Left ventricle myocardium superior (tissue), 1 donor: ENCODE measurements around the gene SLC25A22. TPM values are rescaled to one million over a fixed set of nuclear protein-coding genes. Genes with fewer than 3 reads are reported as not detected.

Experiments
- ATAC-seq: fragments of 200-7000 bp; cut with Tn5 transposase; one replicate; pipeline ENCODE4 v1.9.1; 2020; ENCODE audit warnings: mild to moderate bottlenecking, moderate library complexity
- DNase-seq: peaks from one replicate; pipeline ENCODE4 v3.0.0-alpha.2; 2020
- intact Hi-C: fragments of 100-400 bp; cut with micrococcal nuclease; formaldehyde crosslinking; loops from one replicate; pipeline ENCODE4 v1.11.0; 2022
- total RNA-seq: library from RNA; stranded (reverse); fragmentation: NEBNext Ultra II Directional; extraction: Animal tissue kit (Norgen Biotek cat#: 25700); gene quantifications from one replicate; pipeline ENCODE4 v1.2.1, GENCODE V29; 2021
- donor health status: DM: no; HTN: yes; CAD: no; lungs with severe emphysema.

SLC25A22 gene
- total RNA-seq, 1 donor from 2014 or later, result 3.5 TPM

DNA sequence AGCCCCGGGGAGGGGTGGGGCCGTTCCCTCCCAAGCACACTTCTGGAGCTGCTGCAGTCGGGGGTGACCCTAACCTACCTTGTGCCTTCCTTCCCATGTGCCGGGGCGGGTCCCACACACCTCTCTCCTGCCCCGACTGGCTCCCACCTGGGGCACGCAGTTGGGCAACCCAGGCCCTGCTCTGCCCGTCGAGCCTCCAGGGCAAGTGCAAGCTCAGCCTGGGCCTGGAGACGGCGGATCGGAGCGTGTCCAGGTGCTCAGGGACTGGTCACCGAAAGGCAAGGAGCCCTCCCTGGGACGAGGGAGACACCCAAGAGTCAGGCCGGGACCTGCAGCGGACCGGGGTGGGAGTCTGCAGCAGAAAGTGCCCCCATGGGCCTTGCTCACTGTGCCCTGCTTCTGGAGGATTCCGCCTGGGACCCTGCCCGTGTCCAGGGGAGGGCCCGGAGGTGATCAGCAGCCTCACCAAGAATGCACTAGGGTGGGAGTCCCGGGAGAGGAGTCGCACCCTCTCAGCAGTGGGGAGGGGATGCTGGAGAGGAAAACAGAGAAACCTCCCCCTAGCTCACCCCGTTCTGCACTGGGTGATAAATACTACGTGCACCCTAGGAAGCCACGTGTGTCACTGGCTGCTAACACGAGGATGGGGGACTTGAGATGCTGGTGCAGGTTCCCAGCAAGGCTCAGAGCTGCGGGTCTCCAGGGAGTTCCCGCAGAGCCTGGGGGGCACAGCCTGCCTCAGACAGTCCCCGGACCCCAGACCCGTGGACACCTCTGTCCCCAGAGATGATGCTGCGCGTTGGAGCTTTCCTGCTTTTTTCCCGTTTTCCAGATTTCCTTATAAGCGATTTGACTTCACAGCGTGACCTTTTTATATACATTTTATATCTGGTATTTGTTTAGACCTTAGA is 15.6 kb downstream of the SLC25A22 start:
- DNase-seq (no peak), ATAC-seq (no peak)
- intact Hi-C loops, result no loop called here

DNA sequence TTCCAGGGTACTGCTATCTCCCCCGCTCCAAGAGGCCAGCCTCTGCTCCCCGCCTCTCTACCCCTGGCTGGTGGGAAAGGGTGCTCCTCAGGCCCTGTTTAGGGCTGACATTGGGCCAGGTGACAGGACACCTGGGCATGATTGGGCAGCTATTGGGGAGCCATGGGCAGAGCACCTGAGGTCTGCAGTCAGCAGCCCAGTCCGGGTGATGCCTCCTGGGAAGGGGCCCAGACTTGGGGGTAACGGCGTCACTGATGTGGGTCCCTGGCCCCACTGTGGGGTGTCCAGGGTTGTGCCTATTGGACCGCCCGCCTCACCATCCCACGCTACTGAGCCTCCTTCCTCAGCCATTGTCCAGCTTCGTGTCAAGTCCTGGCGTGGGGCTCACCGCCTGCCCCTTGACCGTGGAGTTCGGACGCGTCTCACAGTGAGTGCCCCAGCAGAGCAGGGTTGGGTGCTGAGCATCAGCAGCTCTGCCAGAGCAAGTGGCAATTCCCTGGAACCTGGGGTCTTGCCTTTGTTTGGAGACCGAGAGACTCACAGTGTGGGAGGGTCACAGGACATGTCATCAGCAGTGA is 18.0 kb downstream of the SLC25A22 start:
- intact Hi-C loops, result no loop called here
- DNase-seq (no peak), ATAC-seq (no peak)

DNA sequence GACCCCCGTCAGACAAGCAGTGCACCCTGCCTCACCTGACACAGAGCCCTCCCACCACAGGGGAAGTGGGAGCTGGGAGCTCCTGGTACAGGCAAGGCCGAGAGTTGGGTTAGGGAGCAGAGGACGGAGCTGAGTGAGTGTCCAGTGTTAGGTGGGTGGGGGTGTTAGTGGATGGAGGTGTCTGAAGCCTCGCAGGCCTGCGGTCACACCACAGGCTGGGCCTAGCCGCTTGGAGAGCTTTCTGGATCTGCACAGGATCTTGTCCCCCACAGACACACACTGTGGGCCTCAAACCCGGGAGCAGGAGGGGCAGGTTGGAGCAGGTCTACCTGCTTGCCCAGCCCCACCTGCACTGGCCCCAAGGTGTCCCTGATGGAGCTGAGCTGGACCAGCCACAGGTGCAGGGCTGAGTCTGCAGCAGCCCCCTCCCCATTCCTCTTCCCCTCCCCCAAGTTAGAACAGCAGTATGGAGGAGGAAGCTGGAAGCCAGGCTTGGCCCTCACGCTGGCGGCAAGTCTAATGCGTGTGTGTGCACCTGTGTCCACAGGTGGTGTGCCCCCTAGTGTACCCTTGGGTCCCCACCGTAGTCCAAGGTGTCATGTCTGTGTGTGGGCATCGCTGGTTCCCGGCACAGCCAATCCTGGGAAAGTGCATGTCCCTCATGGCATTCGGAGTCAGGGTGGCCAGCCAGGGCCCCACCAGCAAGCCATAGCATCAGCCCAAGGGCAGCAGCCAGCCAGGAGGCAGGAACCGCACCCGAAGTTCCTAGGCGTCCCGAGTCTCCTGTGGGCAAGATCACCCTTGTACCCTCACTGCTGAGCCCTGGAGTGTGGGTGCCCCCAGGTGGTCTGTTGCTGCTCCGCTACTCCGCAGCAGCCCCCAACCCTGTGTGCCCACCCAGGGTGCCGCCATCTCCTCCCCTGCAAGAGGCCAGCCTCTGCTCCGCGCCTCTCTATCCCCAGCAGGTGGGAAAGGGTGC is 18.8 kb downstream of the SLC25A22 start:
- no peak for ATAC-seq
- DNase-seq, result no peak
- intact Hi-C loops, result no loop called here

DNA sequence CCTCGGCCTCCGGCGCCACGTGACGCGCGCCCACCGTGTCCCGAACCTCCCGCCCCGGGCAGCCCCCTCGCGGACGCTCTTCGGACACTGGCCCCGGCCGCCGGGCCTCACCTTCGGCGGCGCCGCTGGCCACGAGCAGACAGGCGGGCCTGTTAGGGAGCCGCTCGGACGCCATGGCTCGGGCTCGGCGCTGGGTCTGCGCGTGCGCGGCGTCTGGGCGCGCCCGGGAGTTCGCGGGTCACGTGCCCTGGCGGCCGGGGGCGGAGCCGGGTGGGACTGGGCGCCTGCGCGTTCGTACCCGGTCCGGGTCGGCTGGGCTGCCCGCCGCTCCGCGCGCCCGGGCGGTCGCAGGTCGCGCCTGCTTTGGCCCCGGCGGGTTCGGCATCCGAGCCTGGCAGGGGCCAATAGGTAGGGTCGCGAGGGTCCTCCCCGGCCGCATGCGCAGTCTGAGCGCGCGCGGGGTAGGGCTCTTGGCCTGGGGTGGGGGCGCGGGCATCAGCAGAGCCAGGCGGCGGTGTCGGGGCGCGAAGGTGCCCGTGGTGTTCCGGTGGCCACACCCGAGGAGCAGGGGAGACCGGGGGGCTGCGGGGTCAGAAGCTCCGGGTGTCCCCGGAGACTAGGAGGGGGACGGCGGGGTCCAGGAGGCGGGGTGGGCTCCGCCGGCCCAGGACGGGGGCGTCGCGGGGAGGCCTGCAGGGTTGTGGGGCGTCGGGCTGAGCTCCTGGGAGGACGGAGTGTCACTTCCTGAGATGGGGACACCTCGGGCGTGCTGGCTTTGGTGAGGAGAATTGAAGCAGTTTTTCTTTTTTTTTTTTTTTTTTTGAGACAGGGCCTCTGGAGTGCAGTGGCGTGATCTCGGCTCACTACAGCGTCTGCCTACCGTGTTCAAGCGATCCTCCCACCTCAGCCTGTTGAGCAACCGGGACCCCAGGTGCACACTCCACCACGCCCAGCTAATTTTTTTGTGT is 20.5 kb downstream of the SLC25A22 start, which contains the start of gene GATD1:
GATD1 (minus strand) TSS at position 200 of the 968 bp plus-strand sequence; CDS start at position 175, 25 bp downstream.
- peak; percentile 94 for ATAC-seq
- intact Hi-C loops, result no loop called here

DNA sequence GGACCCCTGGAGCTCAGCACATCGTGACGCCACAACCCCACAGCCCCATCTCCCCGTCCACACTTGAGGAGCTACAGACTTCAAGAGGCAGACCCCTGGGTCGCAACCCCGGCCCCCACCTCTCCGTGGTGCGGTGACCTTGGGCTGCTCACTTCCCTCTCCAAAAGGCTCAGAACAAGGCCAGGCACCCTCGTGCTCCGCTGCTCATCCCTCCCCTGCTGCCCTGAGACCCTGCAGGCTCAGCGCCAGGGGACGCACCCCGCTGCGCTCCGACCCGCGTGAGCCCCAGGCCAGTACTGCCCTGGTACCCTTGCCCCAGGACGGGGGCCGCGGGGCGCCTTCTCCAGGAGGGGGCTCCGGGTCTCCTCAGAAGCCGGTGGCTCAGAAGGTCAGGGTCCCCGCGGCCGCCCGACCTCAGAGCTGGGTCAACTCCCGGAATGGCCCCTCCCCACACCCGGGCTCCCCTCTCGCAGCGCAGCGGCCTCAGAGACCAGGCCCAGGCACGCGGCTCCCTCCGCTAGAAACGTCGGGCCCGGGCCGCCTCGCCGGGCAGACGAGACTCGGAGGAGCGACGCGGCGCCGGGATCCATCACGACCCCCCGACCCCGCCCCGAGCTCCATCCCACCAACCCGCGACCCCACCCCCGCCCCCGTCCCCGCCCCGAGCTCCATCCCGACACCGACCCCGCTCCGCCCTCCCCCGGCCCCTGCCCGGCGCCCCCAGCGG is 21.4 kb downstream of the SLC25A22 start:
- ATAC-seq (peak; percentile 50), DNase-seq (no peak)
- intact Hi-C loops, result no loop called here

More for the DNA sequence above, 20.5 kb downstream of the SLC25A22 start, which contains the start of gene GATD1:
- peak; percentile 96 for DNase-seq

DNA sequence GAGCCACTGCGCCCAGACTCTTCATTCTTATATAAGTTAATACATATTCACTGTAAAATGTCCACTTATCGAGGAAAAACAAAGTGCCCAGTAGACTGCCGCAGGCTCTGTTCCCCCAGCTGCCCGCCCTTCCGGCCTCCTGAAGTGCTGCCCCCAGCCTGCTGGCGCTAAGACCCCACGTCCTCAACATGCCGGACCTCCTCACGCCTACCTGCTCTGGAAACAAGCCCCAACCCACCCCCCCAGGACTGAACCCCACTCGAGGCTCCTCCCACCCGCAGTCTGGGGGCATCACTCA is 21.9 kb downstream of the SLC25A22 start:
- DNase-seq (no peak), ATAC-seq (no peak)
- intact Hi-C loops, result no loop called here

DNA sequence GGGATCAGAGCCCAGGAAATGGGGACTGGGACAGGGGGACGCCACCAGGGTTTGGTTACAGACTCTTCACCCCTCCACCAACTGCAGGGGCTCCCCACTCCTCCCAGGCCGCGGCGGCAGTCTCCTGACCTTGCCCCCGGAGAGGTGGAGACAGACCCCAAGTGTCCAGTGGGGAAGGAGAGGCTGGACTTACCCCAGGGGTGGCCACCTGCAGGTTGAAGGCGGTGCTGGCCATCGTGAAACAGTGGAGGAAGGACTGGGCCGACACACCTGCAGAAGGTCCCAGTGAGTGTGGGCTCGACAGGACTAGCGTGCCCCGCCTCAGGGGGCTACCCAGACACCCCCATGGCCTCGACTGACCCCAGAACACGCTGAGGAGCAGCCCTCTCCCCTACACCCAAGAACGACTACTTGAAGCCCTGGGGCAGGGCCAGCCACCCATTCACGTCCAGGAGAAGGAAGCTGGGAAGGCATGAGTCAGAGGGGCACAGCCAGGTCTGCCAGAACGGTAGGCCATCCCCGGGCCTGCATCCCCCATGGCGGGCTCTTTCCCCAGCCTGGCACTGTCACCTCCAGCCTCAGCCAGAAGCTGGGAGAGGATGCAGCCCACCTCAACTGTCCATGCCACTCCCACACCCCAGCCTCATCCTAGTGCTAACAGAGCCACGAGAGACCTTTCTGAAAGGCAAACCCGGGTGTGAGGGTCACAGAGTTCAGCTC is 23.0 kb downstream of the SLC25A22 start:
- intact Hi-C loops, result no loop called here
- ATAC-seq (no peak), DNase-seq (no peak)

DNA sequence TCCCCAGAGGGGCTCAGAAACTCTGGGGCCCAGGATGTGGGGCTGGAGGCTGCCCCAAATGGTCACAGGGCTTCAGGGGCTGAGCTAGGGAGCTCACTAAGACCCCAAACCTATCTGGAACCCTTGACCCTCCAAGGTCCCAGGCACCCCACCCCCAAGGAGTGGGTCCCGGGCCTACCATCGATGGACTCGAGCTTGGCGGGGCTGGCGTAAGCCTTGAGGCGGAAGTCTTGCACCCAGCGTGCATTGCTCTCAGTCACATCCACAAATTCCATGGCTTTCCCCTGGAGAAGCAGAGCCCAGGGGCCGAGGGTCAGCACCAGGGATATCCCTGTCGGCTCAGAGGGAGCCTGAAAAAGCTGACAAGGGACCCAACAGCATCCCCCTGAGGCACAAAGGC is 24.3 kb downstream of the SLC25A22 start:
- DNase-seq, result no peak
- intact Hi-C loops, result no loop called here
- no peak for ATAC-seq

DNA sequence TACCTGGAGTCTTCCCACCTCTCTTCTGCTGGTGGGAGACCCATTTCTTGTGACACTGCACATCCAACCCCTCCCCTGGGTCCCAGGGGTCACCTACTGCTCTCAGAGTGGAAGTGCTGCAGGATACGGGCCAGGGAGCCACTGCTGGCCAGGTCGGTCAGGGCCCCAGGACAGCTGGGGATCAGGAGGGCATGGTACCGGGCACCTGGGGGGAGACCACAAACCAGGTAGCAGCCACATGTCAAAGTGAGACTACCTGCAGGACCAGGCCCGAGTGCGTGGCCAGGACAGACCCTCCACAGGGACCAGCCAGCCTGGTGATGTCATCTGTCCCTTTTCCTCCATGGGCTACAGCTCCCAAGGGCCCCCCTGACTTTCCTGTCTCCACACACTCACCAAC is 24.7 kb downstream of the SLC25A22 start:
- intact Hi-C loops, result no loop called here
- ATAC-seq (no peak), DNase-seq (no peak)

DNA sequence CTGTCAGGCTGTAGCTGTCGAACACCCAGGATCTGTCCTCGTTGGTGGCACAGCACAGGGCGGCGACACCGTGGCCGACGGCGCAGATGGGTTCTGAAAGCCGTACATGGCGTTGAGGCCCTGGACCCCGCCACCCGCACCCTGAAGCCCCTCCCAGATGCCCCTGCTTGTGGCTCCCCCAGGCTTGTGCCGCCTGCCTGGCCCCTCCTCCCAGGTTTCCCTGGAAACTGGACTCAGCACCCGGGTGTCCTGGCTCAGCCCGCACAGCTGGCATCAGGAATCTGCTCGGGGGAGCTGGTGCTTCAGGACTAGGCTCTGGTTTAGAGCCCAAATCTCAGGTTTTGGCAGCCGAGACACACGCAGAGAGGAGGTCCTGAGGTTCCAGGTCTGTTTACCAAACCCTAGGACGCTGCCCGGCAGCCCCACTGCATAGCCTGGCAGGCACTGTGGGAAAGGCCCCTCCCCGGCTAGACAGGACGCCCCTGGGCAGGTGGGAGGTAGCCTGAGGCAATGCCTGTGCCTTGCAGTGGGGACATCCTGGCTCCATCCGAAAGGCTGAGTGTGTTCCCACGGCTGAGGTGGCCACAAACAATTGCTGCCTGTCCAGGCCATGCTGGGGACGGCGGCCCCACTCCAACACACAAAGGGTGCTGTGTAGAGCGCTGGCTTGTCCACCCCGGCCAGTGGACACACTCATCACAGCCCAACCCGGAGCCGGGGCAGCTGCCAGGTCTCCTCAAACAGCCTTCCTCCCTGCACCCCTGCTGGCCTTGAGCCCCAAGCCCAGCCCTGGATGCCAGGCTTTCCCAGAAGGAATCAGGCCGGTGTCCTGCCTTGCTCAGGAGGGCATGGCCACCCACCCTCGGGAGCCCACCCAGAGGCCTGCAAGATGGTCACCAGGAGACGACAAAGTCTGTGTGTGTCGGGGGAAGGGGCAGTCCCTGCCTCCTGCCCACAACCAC is 25.4 kb downstream of the SLC25A22 start:
- no peak for DNase-seq
- no peak for ATAC-seq
- intact Hi-C loops, result no loop called here

DNA sequence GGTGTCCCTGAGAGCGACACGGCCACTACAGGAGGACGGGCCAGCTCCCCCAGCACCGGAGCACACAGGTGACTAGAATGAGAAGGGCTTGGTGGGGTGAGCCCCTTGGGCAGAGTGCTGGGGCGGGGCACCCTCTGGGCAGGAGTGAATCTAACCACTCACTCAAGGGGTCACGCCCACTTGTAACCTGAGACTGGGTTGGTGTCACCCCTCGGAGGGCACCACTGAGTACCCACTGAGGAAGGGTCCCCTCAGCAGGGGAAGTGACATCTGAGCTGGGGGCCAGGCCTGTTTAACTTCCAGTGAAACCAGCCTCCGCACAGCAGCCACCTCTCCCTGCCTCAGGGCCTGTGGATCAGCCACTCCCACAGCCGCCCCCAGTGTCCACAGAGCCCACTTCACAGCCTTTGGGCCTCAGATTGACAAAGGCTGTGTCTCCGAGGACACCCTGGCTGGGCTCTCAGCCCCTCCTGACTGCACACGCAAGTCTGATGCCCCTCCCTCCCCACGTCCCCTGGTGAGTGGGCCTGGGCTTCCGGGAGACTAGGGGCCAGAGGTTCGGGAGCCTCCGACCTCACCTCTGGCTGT is 26.4 kb downstream of the SLC25A22 start:
- intact Hi-C loops, result no loop called here
- no peak for ATAC-seq
- DNase-seq, result no peak

DNA sequence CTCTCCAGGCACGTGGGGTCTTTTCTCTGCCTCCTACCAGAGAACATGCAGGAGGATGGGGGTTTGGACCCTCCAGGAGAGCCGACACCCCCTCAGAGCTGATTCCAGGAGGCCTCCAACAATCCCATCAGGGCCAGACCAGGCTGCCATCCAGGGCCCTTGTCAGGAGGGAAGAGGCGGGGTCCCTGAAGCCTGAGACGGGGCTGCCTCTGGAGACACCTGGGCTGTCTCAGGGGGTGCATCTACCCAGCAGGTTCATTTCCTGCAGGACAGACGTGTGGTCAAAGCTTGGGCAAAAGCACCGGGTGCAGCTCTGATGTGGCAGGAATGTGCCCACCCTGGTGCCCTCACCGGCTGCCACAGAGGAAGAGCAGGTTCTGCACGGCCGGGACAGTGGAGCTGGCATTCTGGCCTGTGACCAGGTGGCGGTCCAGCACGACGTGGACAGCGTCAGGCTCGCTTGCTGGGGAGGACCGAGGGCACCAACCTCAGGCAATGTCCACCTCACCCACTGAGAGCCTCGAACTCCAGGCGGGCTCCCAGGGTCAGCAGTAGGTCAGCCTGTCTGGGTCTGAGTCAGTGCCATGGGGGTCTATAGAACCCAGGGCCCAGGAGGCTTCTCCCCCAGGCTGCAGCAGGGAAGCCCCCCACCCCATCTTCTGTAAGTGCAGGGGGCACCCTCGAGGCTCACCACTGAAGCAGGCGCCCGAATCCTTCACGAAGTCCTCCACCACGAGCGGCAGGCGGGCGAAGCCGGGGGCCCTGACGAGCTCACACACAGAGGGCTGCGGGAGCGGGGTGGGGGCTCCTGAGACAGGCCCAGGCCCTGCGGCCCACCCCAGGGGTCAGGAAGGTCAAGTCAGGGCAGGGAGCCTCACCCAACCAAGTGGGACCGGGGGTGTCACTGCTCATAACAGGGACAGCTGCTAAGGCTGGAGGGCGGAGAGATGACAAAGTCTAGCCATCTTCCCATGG is 27.2 kb downstream of the SLC25A22 start:
- no peak for DNase-seq
- ATAC-seq, result no peak
- intact Hi-C loops, result no loop called here

DNA sequence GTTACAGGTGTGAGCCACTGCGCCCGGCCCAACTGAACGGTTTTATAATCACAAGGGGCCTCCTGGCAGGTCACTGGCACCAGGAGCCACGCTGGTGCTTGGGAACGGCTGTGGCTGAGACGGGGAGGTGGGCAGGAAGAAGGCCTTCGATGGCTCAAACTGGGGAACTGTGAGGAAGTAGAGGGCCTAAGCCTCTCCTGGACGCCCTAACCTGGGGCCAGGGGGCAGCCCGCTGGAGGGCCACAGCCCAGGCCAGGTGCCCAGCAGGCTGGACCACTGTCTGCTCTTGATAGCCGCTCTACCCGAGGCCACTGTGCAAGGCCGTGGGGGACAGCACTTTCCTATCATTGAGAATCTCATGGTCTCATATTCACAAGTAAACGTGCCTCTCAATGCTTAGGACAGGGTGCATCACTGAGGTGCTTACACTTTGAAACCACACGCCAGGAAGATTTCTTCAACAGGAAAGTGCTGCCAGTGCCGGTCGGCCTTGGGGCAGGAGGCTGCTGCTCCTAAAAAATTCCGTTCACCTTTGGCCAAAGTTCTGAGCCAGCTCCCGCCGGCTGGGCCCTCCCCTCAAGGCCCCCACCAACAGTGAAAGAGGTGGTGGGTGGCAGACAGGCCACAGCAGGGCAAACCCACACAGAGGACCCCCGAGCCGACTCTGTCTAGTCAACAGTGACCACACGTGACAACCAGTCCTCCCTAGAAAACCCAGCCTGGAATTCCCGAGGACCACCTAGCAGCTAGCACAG is 28.0 kb downstream of the SLC25A22 start:
- intact Hi-C loops, result no loop called here
- DNase-seq, result no peak
- no peak for ATAC-seq

DNA sequence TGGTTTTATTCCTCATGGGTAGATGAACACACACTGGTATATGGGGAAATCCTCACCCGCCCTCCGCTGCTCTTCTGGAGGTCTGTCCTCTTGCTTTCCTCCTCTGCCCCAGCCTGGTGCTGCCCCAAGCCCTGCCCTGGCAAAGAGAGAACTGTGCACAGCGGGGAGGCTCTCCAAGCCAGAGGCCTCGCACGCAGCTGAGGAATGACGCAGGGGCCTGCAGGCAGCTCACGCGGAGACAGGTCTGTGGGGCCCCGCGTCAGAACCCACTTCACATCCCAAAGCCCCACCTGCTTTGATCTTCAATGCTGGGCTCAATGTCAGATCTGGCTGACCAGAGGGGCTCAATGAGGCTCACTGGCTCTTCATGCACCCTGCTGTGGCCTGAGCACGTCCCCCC is 30.8 kb downstream of the SLC25A22 start:
- intact Hi-C loops, result no loop called here
- ATAC-seq (no peak), DNase-seq (no peak)
